ENCODE results near the gene CCDC12. TPM values are rescaled to one million over a fixed set of nuclear protein-coding genes. Genes with fewer than 3 reads are reported as not detected.
"Not testable (repeated sequence)": the region's sequence is repeated elsewhere in the genome, so short reads cannot be mapped to it uniquely, and the experiment has no call there.

The CCDC12 gene
- total and polyA plus RNA-seq, 2 donors (not counting 1 experiment from before 2014, with no cell fraction given) = 84.0 to 97.3 TPM

- H3K4me3 ChIP-seq (ENCODE audit: control extremely low read depth in 1 of 5, extremely low read depth in 1 of 5, insufficient read depth in 1 of 5, low read depth in 2 of 5, low read length in 4 of 5) = no peak overlapping the region
- peaks cover 78% of the 10 kb centered on the region for H3K4me1 Mint-ChIP-seq
- whole genome bisulfite sequencing (ENCODE audit: insufficient coverage) = 6% methylated on average over 6 of the region's 6 CpGs
- no peak overlapping the region for H3K9ac ChIP-seq (ENCODE audit: low read length)
- ChIA-PET CTCF (interaction anchor here (1.8 to 3.9 kb wide), 2 partner anchors 11 to 33 kb away, joined by 4 to 24 read pairs; partner anchors contain the start of gene CCDC12), POLR2A (interaction anchor here (0.8 to 2.4 kb wide), 2 partner anchors 11 to 37 kb away, joined by 4 to 6 read pairs; partner anchors contain the start of gene CCDC12)
- H3K4me3 Mint-ChIP-seq = peak overlapping the region; percentile 63
- H3K27ac Mint-ChIP-seq = peak overlapping the region; percentile 92
- H3K9me3 Mint-ChIP-seq (ENCODE audit: insufficient read depth) = no peaks in the 10 kb centered on the region
- peaks cover 88% of the 10 kb centered on the region for H4K20me1 ChIP-seq (ENCODE audit: control insufficient read depth, insufficient read depth, low read length, poor library complexity, severe bottlenecking)
- TF ChIP-seq EZH2 (IDR thresholded peaks at IDR 0.05; ENCODE audit: borderline replicate concordance, insufficient read depth, low read depth, low read length, poor library complexity, severe bottlenecking) = no peak
- TF ChIP-seq, protein P1, sequence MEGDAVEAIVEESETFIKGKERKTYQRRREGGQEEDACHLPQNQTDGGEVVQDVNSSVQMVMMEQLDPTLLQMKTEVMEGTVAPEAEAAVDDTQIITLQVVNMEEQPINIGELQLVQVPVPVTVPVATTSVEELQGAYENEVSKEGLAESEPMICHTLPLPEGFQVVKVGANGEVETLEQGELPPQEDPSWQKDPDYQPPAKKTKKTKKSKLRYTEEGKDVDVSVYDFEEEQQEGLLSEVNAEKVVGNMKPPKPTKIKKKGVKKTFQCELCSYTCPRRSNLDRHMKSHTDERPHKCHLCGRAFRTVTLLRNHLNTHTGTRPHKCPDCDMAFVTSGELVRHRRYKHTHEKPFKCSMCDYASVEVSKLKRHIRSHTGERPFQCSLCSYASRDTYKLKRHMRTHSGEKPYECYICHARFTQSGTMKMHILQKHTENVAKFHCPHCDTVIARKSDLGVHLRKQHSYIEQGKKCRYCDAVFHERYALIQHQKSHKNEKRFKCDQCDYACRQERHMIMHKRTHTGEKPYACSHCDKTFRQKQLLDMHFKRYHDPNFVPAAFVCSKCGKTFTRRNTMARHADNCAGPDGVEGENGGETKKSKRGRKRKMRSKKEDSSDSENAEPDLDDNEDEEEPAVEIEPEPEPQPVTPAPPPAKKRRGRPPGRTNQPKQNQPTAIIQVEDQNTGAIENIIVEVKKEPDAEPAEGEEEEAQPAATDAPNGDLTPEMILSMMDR (IDR thresholded peaks at IDR 0.05) = no peak
- H3K27me3 ChIP-seq (replicated peaks in 1 of 4; ENCODE audit: control extremely low read depth in 1 of 4, control insufficient read depth in 3 of 4, insufficient read depth in 4 of 4, low read length in 3 of 4) = no peaks in the 10 kb centered on the region
- H3K4me1 ChIP-seq (ENCODE audit: control insufficient read depth in 2 of 2, insufficient read depth in 2 of 2, low read length in 2 of 2) = peaks cover 73 to 74% of the 10 kb centered on the region in 2 donors
- peak overlapping the region; percentile 61 for H3K4me2 ChIP-seq (replicated peaks; ENCODE audit: low read depth, low read length, poor library complexity, severe bottlenecking)
- DNase-seq (peak; percentile 71), ATAC-seq (ENCODE audit: low read depth) (peak; percentile 91)
- peaks cover 93% of the 10 kb centered on the region for H3K79me2 ChIP-seq (ENCODE audit: control insufficient read depth, insufficient read depth, low read length)
- H2AFZ ChIP-seq (ENCODE audit: insufficient read depth, low read depth, low read length, poor library complexity, severe bottlenecking) = no peak overlapping the region
- H3K27me3 Mint-ChIP-seq = no peaks in the 10 kb centered on the region
- intact Hi-C loops (cut with micrococcal nuclease) = loop anchor here (1.0 to 2.0 kb wide), 2 partner anchors 9 to 14 kb away; partner anchors contain the start of gene NBEAL2
- H3K9me3 ChIP-seq (ENCODE audit: control extremely low read depth in 1 of 3, control insufficient read depth in 2 of 3, insufficient read depth in 1 of 3, low read length in 2 of 3) = no peaks in the 10 kb centered on the region
- H3K36me3 ChIP-seq (replicated peaks in 1 of 2; ENCODE audit: control extremely low read depth in 1 of 2, control insufficient read depth in 1 of 2, extremely low read depth in 1 of 2, insufficient read depth in 2 of 2, low read length in 1 of 2) = peaks cover 0 to 33% of the 10 kb centered on the region in 2 experiments
- peak overlapping the region in 1 of 2 donors; percentile 57 for H3K27ac ChIP-seq (ENCODE audit: low read length in 2 of 2)
These were observed 11.4 kb downstream of the CCDC12 start for GRCh38 chr3:46965151-46965550.

DNA sequence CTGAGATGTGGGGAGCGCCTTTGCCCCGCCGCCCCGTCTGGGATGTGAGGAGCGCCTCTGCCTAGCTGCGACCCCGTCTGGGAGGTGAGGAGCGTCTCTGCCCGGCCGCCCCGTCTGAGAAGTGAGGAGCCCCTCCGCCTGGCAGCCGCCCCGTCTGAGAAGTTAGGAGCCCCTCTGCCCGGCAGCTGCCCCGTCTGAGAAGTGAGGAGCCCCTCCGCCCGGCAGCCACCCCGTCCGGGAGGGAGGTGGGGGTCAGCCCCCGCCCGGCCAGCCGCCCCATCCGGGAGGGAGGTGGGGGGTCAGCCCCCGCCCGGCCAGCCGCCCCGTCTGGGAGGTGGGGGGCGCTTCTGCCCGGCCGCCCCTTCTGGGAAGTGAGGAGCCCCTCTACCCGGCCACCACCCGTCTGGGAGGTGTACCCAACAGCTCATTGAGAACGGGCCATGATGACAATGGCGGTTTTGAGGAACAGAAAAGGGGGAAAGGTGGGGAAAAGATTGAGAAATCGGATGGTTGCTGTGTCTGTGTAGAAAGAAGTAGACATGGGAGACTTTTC, 12.4 kb downstream of the CCDC12 start:
- H3K27me3 ChIP-seq (replicated peaks in 1 of 4; ENCODE audit: control extremely low read depth in 1 of 4, control insufficient read depth in 3 of 4, insufficient read depth in 4 of 4, low read length in 3 of 4); H3K4me3 Mint-ChIP-seq; H3K4me2 ChIP-seq (replicated peaks; ENCODE audit: low read depth, low read length, poor library complexity, severe bottlenecking); ATAC-seq (ENCODE audit: low read depth); H3K9me3 ChIP-seq (ENCODE audit: control extremely low read depth in 1 of 3, control insufficient read depth in 2 of 3, insufficient read depth in 1 of 3, low read length in 2 of 3); H3K27ac Mint-ChIP-seq; POLR2A ChIA-PET; H3K9me3 Mint-ChIP-seq (ENCODE audit: insufficient read depth); H3K27ac ChIP-seq (ENCODE audit: low read length in 2 of 2); DNase-seq; H3K4me3 ChIP-seq (ENCODE audit: control extremely low read depth in 1 of 5, extremely low read depth in 1 of 5, insufficient read depth in 1 of 5, low read depth in 2 of 5, low read length in 4 of 5); H2AFZ ChIP-seq (ENCODE audit: insufficient read depth, low read depth, low read length, poor library complexity, severe bottlenecking); H3K27me3 Mint-ChIP-seq; H3K9ac ChIP-seq (ENCODE audit: low read length); CTCF ChIA-PET: not testable (repeated sequence)
- Histone ChIP-seq H3K4me1 (ENCODE audit: control insufficient read depth in 2 of 2, insufficient read depth in 2 of 2, low read length in 2 of 2) (peaks cover 73 to 74% of the 10 kb centered on the region in 2 donors), H3K36me3 (replicated peaks in 1 of 2; ENCODE audit: control extremely low read depth in 1 of 2, control insufficient read depth in 1 of 2, extremely low read depth in 1 of 2, insufficient read depth in 2 of 2, low read length in 1 of 2) (peaks cover 0 to 36% of the 10 kb centered on the region in 2 experiments), H4K20me1 (ENCODE audit: control insufficient read depth, insufficient read depth, low read length, poor library complexity, severe bottlenecking) (peaks cover 88% of the 10 kb centered on the region), H3K79me2 (ENCODE audit: control insufficient read depth, insufficient read depth, low read length) (peaks cover 93% of the 10 kb centered on the region)
- peaks cover 79% of the 10 kb centered on the region for H3K4me1 Mint-ChIP-seq
- 99% methylated on average over 22 of the region's 36 CpGs for WGBS (ENCODE audit: insufficient coverage)
- intact Hi-C loops (cut with micrococcal nuclease) = loop anchor here (2.0 kb wide), 1 partner anchor 15 kb away; the partner anchor contains the start of gene NBEAL2

All from B cell (primary cell).